ENCODE measurements around the gene IVD.

DNA sequence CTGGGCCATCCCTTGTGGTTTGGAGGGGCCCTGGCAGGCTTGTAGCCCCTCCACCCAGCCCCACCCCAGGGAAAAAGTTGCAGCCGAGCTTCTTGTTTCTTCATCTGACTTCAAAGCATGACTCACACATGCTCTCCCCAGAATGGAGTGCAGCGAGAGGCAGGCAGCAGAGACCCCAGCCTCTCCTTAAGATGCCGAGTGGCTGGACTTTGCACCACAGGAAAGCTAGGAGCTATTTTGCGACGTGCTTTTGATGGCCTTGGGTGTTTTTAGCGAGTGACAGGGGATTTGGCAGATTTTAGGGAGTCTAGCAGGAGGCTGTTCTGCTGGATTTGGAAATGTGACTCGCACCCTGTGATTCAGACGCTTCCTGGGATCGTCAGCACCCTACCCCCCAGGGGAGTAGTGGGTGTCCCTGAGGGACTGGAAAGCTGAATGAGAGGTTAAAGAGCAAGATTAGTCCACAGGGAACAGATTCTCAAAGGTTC is 49.4 kb downstream of the IVD start:
- TF ChIP-seq, protein P1, sequence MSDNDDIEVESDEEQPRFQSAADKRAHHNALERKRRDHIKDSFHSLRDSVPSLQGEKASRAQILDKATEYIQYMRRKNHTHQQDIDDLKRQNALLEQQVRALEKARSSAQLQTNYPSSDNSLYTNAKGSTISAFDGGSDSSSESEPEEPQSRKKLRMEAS (IDR thresholded peaks at IDR 0.05): no peak
- TF ChIP-seq, protein P2, sequence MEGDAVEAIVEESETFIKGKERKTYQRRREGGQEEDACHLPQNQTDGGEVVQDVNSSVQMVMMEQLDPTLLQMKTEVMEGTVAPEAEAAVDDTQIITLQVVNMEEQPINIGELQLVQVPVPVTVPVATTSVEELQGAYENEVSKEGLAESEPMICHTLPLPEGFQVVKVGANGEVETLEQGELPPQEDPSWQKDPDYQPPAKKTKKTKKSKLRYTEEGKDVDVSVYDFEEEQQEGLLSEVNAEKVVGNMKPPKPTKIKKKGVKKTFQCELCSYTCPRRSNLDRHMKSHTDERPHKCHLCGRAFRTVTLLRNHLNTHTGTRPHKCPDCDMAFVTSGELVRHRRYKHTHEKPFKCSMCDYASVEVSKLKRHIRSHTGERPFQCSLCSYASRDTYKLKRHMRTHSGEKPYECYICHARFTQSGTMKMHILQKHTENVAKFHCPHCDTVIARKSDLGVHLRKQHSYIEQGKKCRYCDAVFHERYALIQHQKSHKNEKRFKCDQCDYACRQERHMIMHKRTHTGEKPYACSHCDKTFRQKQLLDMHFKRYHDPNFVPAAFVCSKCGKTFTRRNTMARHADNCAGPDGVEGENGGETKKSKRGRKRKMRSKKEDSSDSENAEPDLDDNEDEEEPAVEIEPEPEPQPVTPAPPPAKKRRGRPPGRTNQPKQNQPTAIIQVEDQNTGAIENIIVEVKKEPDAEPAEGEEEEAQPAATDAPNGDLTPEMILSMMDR (IDR thresholded peaks at IDR 0.05; ENCODE audit: low read depth, low read length, missing input control): no peak
- no peak for TF ChIP-seq FOXA1 (IDR thresholded peaks at IDR 0.05)
- no peak for TF ChIP-seq EGR1 (IDR thresholded peaks at IDR 0.05; ENCODE audit: low read depth in 2 of 2)
- TF ChIP-seq TAF1 (conservative IDR thresholded peaks at IDR 0.05): no peak
- no peak for TF ChIP-seq RAD21 (IDR thresholded peaks at IDR 0.05)
- no peak for TF ChIP-seq SP1 (IDR thresholded peaks at IDR 0.05)
- TF ChIP-seq RXRA (IDR thresholded peaks at IDR 0.05): no peak
- no peak for TF ChIP-seq GABPA (IDR thresholded peaks at IDR 0.05 in 1 of 2, conservative IDR thresholded peaks at IDR 0.05 in 1 of 2)
- TF ChIP-seq, protein P3, sequence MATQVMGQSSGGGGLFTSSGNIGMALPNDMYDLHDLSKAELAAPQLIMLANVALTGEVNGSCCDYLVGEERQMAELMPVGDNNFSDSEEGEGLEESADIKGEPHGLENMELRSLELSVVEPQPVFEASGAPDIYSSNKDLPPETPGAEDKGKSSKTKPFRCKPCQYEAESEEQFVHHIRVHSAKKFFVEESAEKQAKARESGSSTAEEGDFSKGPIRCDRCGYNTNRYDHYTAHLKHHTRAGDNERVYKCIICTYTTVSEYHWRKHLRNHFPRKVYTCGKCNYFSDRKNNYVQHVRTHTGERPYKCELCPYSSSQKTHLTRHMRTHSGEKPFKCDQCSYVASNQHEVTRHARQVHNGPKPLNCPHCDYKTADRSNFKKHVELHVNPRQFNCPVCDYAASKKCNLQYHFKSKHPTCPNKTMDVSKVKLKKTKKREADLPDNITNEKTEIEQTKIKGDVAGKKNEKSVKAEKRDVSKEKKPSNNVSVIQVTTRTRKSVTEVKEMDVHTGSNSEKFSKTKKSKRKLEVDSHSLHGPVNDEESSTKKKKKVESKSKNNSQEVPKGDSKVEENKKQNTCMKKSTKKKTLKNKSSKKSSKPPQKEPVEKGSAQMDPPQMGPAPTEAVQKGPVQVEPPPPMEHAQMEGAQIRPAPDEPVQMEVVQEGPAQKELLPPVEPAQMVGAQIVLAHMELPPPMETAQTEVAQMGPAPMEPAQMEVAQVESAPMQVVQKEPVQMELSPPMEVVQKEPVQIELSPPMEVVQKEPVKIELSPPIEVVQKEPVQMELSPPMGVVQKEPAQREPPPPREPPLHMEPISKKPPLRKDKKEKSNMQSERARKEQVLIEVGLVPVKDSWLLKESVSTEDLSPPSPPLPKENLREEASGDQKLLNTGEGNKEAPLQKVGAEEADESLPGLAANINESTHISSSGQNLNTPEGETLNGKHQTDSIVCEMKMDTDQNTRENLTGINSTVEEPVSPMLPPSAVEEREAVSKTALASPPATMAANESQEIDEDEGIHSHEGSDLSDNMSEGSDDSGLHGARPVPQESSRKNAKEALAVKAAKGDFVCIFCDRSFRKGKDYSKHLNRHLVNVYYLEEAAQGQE (IDR thresholded peaks at IDR 0.05): no peak
- TF ChIP-seq ZBTB33 (IDR thresholded peaks at IDR 0.05): no peak
- TF ChIP-seq, protein P4, sequence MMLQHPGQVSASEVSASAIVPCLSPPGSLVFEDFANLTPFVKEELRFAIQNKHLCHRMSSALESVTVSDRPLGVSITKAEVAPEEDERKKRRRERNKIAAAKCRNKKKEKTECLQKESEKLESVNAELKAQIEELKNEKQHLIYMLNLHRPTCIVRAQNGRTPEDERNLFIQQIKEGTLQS (IDR thresholded peaks at IDR 0.05): no peak

All from liver (tissue), 3 donors.